Mucosa of descending colon (tissue), 3 donors: ENCODE data around the gene PDPK1. TPM values are rescaled to one million over a fixed set of nuclear protein-coding genes. Genes with fewer than 3 reads are reported as not detected.
A peak's percentile ranks its signal among the peaks of the same experiment; 100 is the strongest.

Source experiments
- ATAC-seq: fragments of 200-7000 bp; cut with Tn5 transposase; one replicate; pipeline ENCODE4 v1.9.1; 2020; ENCODE audit warnings: mild to moderate bottlenecking, moderate library complexity
- DNase-seq, 3 donors: peaks; one replicate each; pipeline ENCODE4 v3.0.0-alpha.2; 2020
- H3K36me3 ChIP-seq: fragments of 200-600 bp; one replicate; pipeline ENCODE4 v1.8.0; 2021; ENCODE audit warnings: low read depth, mild to moderate bottlenecking
- H3K4me1 ChIP-seq: fragments of 200-600 bp; one replicate; pipeline ENCODE4 v1.8.0; 2021; ENCODE audit warnings: low read depth, mild to moderate bottlenecking
- H3K4me3 ChIP-seq: fragments of 200-600 bp; one replicate; pipeline ENCODE4 v1.8.0; 2021; ENCODE audit warnings: mild to moderate bottlenecking
- H3K9me3 ChIP-seq: fragments of 200-600 bp; one replicate; pipeline ENCODE4 v1.8.0; 2021; ENCODE audit warnings: mild to moderate bottlenecking
- intact Hi-C, 2 donors: fragments of 100-400 bp; cut with DNase I in 1 of 2; cut with micrococcal nuclease in 1 of 2; formaldehyde crosslinking; loops; one replicate each; pipeline versions ENCODE4 v1.11.0 to v1.11.1; 2022; cut with DNase I, micrococcal nuclease
- total RNA-seq, 3 donors: library from RNA; stranded (reverse); fragmentation: NEBNext Ultra II Directional in 2 of 3; extraction: Animal tissue kit (Norgen Biotek cat#: 25700) in 2 of 3; gene quantifications; one replicate each; pipeline versions ENCODE4 v1.2.1 to v1.2.4, GENCODE V29; 2021 to 2023
- TF ChIP-seq, protein P1 (sequence below): fragments of 200-600 bp; IDR thresholded peaks from one replicate; pipeline ENCODE4 v1.8.0; 2022; ENCODE audit warnings: antibody characterized with exemption, mild to moderate bottlenecking
- donor health status: DM: no; HTN: no; CAD: no; lungs with moderate emphysema.
- donor health status: DM: no; HTN: no; CAD: no.
- donor health status: DM: no; HTN: yes; CAD: no.

The PDPK1 gene
- total RNA-seq, 3 donors from 2014 or later = 73.3 to 79.6 (median 79.3) TPM

DNA sequence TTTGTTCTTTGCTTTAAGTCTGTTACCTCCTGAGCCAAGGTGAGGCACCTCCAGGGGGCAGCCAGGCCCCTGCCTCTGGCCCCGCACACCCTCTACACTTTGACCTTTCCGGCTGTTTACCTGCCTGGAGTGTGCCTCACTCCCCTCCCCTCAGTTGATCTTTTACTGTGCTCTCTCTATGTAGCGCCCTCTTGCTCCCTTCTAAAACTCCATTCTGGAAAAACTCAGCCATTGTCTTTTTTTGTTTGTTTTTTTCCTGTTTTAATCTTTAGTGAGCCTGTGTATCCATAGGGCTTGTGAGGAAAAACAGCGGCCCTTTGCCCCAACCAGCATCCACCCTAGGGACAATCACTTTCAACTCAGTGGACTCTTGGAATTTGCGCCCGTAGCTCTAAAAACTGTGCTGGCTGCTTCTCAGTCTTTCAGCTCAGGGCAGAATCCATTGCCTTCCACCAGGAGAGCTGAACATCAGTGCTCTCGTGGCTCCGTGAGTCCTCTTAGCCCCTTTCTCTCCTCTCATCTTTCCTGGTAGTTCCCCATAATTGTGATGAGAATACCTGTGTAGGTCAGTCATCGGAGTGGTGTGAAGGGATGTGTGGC is 13.4 kb upstream of the PDPK1 start:
- peak; percentile 11 for ATAC-seq
- peak in 1 of 3 donors; percentile 38 for DNase-seq
- intact Hi-C loops = no loop called here
- H3K4me1 ChIP-seq = peaks cover 24% of the 10 kb centered on the region
- no peak overlapping the region for H3K4me3 ChIP-seq
- TF ChIP-seq, protein P1, sequence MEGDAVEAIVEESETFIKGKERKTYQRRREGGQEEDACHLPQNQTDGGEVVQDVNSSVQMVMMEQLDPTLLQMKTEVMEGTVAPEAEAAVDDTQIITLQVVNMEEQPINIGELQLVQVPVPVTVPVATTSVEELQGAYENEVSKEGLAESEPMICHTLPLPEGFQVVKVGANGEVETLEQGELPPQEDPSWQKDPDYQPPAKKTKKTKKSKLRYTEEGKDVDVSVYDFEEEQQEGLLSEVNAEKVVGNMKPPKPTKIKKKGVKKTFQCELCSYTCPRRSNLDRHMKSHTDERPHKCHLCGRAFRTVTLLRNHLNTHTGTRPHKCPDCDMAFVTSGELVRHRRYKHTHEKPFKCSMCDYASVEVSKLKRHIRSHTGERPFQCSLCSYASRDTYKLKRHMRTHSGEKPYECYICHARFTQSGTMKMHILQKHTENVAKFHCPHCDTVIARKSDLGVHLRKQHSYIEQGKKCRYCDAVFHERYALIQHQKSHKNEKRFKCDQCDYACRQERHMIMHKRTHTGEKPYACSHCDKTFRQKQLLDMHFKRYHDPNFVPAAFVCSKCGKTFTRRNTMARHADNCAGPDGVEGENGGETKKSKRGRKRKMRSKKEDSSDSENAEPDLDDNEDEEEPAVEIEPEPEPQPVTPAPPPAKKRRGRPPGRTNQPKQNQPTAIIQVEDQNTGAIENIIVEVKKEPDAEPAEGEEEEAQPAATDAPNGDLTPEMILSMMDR = no peak
- H3K36me3 ChIP-seq = no peaks in the 10 kb centered on the region
- H3K9me3 ChIP-seq = no peaks in the 10 kb centered on the region

DNA sequence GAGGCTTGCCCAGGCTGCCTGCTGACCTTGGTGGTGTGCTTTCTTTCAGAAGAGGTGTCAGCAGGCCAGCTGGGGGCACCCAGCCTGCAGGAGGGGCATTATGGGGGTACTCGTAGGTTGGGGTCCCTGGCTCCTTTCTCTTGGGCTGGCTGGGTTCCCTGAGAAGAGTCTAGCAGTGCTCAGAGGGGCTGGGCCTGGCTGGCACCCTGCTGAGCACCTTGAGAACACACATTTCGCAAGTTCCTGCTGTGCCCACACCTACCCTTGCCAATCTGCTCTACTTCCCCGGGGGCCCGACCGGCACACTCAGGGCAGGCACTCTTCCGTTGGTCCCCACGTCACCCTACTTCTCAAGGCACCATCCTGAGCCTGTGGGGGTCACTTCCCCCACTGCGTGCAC is 11.7 kb upstream of the PDPK1 start:
- H3K36me3 ChIP-seq = no peaks in the 10 kb centered on the region
- no peak for ATAC-seq
- intact Hi-C loops = no loop called here

DNA sequence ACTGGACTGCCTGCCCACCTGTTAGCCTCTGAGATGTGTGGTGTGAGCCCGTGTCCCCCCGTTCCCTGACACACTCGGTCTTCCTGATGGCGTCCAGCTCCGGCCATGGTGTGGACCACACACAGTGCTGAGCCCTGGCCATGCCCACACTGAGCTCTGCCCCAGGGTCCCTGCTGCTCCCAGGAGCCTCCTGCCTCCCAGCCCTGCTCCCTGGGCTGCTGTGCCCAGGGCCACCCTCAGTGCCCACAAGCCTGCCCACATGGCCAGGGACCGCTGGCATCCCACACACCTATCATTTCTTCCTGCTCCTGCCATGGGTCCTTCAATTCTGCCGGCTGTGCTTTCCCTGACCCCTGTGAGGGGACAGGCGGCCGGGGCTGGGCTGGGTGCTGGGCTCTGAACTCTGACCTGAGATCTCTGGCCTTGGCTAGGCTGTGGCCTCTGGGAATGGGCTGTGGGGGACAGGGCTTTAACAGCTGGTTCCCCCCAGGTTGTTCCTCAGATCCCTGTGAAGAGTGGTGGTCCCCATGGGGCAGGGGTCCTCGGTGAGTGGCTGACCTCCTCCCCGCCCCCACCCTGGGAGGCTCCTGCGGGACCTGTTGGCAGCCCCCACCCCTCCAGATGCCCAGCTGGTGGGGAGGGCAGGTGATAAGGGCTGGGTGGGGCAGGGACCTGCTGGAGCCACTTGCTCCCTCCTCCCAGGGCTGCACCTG is 10.6 kb upstream of the PDPK1 start:
- ATAC-seq (no peak), DNase-seq (peak in 2 of 3 donors; percentile 26 to 54)
- peaks cover 16% of the 10 kb centered on the region for H3K4me1 ChIP-seq
- no peaks in the 10 kb centered on the region for H3K9me3 ChIP-seq
- intact Hi-C loops = no loop called here
- TF ChIP-seq, protein P1 = no peak
- no peaks in the 10 kb centered on the region for H3K36me3 ChIP-seq
- H3K4me3 ChIP-seq = no peak overlapping the region

More for the DNA sequence above, 11.7 kb upstream of the PDPK1 start:
- H3K9me3 ChIP-seq = no peaks in the 10 kb centered on the region
- peaks cover 16% of the 10 kb centered on the region for H3K4me1 ChIP-seq
- H3K4me3 ChIP-seq = no peak overlapping the region
- DNase-seq = peak in 2 of 3 donors; percentile 18 to 38
- TF ChIP-seq, protein P1 = no peak

DNA sequence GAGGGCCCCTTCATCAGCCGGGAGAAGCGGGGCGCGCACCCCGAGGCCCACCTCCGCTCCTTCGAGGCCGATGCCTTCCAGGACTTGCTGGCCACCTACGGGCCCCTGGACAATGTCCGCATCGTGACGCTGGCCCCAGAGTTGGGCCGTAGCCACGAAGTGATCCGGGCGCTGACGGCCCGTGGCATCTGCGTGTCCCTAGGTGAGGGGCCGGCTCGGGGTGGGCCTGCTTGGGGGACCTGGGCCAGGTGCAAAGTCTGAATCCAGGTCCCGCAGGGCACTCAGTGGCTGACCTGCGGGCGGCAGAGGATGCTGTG is 10.1 kb upstream of the PDPK1 start:
- ATAC-seq (no peak), DNase-seq (peak in 2 of 3 donors; percentile 31 to 58)
- no peak overlapping the region for H3K4me3 ChIP-seq
- intact Hi-C loops = no loop called here
- TF ChIP-seq, protein P1 = no peak
- H3K9me3 ChIP-seq = no peaks in the 10 kb centered on the region
- no peaks in the 10 kb centered on the region for H3K36me3 ChIP-seq
- H3K4me1 ChIP-seq = peaks cover 16% of the 10 kb centered on the region

GRCh38 chr16:2528161-2529060 is 9.4 kb upstream of the PDPK1 start:
- DNase-seq (peak in 2 of 3 donors; percentile 30 to 58), ATAC-seq (no peak)
- TF ChIP-seq, protein P1 = no peak
- no peak overlapping the region for H3K4me3 ChIP-seq
- peaks cover 13% of the 10 kb centered on the region for H3K4me1 ChIP-seq
- intact Hi-C loops = no loop called here
- no peaks in the 10 kb centered on the region for H3K9me3 ChIP-seq
- no peaks in the 10 kb centered on the region for H3K36me3 ChIP-seq
